Raji (cell line): Measurements from ENCODE around the gene INPP4B.

Experiments
- POLR2A ChIP-seq: IDR thresholded peaks from 2 replicates; pipeline ENCODE4 v1.6.1; 2011; ENCODE audit warnings: low read depth, low read length, control low read depth; ENCODE audit not compliant: insufficient read depth

INPP4B gene

DNA sequence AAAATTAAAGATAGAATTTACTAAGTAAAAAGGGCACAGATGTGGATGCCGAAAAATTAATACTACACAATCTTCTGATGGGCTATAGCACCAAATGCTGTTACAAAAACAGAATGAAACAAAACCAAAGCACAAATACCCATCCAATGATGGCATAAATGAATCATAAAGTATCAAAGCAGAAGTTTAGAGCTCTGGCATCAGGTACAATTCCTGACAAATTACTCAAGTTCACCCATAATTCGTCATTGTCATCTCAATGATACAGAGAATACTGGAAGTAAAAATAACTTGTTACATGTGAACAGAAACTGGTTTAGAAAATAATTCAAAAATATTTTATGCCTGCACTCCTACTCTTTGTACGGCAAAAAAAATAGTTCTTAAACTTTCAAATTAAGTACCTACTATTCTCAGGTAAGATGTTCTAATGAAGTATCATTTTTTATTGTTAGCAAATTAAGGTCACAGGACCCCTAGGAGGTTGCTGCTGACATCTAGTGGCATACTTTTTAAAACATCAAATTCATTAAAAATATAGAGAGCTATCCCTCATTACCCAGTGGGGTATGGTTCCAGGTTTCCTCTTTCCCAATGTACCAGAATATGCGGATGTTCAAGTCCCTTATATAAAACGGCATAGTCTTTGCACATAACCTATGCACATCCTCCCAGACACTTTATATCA lies 126.1 kb downstream of the INPP4B start:
- no peak for TF ChIP-seq POLR2A

- TF ChIP-seq POLR2A, result no peak
Observed at GRCh38 chr4:142718981-142719380, 127.1 kb downstream of the INPP4B start.

DNA sequence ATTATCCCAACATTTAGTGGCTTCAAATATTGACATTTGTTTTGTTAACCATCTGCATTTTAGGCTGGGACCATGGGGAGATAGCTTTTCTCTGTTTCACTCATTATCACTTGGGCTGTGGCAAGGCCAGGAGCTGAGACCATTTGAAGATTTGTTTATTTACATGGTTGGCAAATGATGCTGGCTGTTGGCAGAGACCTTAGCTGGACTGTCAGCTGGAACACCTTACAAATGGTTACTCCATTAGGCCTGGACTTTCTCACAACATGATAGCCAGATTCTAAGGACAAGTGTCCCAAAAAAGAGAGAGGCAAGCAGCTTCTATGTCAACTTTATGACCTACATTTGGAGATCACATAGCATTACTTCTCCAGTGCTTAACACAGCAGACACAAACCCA lies 130.4 kb downstream of the INPP4B start:
- TF ChIP-seq POLR2A, result no peak

GRCh38 chr4:142713282-142714030 lies 132.6 kb downstream of the INPP4B start:
- TF ChIP-seq POLR2A, result no peak

GRCh38 chr4:142708231-142708630 lies 137.9 kb downstream of the INPP4B start:
- no peak for TF ChIP-seq POLR2A

- no peak for TF ChIP-seq POLR2A
Observed at GRCh38 chr4:142707401-142707800, 138.7 kb downstream of the INPP4B start.

- TF ChIP-seq POLR2A, result no peak
Observed at GRCh38 chr4:142706381-142706780, 139.7 kb downstream of the INPP4B start.

DNA sequence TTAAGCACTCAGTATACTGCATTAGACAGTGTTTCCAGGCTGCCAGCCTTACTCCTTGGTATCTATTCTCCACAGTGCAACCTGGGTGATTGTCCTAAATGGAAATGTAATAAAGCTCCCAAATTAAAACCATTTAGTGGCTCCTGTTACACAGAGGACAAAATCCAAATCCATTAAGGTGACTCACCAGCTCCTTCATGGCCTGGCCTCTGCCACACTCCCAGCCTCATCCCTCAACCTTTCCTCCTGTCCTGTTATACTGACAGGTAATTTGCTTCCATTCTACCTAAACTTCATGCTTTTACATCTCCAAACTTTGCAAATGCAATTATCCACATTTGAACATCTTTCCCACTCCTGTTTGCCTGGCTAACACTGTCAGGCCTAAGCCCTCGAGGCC lies 140.3 kb downstream of the INPP4B start:
- no peak for TF ChIP-seq POLR2A

DNA sequence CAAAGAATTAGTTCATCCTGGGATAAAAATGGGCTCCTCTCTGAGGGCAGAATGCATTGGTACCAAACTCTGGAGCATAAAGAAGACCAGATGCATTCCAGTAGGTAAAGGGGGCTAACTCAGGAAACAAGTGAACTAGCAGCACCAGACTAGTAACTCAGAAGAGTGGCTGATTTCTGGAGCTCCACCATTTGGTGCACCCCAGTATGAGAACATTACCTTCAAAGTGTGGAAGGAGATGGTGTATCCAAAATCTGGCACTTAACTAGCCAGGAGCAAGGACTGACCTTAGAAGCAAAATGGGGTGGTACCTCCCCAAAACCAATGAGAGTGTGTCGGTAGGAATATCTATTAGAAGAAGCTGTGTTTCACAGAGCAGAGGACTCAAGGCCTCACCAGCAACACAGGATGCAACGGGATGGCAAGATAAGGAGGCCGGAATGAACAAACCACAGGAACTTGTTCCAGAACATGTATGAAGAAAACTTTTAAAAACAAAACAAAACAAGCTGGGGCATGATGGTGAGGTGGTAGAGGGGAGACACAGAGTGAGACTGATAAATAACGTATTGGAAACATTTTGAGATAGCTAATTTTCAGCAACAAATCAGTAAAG lies 142.3 kb downstream of the INPP4B start:
- no peak for TF ChIP-seq POLR2A

DNA sequence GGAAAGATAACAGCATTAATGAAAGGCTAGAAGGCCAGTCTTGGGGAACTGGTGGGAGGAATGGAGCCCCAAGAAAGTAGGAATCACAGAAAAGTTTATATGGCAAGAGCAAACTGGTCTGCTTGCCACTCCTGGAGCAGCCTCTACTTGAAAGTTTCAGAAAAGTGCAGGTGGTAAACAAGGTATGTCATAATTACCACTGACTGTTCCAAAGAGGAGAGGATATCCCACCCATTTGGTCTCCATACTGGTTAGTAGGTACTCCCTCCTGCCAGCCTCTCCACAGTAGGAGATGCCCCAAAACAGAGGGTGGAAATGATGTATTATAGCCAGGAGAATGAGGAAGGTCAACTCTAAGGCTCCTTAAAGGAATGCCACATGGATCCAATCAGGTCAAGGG lies 145.1 kb downstream of the INPP4B start:
- no peak for TF ChIP-seq POLR2A

DNA sequence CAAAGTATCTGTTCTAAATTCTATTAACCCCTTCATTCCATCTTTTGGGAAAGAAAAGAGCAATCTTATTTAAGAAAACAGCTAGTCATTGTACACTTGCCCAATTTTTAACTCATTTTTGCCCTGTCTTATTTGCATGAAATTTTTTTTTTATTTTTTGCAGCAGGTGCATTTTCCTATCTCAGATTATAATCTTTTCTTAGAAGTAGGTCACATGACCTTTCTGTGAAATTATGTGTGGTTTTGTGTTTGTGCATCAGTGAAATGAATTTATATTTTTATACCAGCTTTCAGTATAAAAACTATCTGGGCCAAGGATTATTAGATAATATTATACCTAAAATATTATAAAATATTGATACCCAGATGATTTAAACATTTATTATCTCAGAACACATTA lies 145.6 kb downstream of the INPP4B start:
- TF ChIP-seq POLR2A, result no peak

DNA sequence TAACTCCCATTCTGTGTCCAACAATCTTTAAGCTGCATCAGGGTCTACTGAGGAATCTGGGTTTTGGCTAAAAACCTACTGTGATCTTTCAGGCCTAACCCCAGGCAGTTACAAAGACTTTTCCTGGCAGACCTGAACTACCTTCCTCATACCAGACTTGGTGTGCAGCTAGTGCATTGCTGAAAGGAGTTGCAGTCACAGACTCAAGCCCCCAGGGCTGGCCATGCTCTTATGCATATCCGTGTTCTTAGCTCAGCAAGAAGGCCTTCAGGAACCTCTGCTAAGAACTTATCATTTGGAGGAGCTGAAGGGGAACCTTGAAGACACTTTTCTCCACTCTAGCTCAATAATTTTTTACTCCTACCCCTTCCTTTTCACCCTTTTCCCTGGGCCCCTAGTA lies 147.5 kb downstream of the INPP4B start:
- TF ChIP-seq POLR2A, result no peak

- no peak for TF ChIP-seq POLR2A
Observed at GRCh38 chr4:142697928-142698327, 148.2 kb downstream of the INPP4B start.

- no peak for TF ChIP-seq POLR2A
Observed at GRCh38 chr4:142697320-142697719, 148.8 kb downstream of the INPP4B start.

- no peak for TF ChIP-seq POLR2A
Observed at GRCh38 chr4:142696334-142697122, 149.6 kb downstream of the INPP4B start.

- TF ChIP-seq POLR2A, result no peak
Observed at GRCh38 chr4:142690406-142691163, 155.5 kb downstream of the INPP4B start.
